Colonic mucosa (tissue), 4 donors: ENCODE data around the gene ISOC1. TPM values are rescaled to one million over a fixed set of nuclear protein-coding genes. Genes with fewer than 3 reads are reported as not detected.

Experiments
- DNase-seq: peaks from one replicate; pipeline ENCODE4 v3.0.0-alpha.2; 2020
- H3K27ac ChIP-seq: fragments of 200-600 bp; one replicate; pipeline ENCODE4 v1.8.0; 2021
- H3K27me3 ChIP-seq: fragments of 200-600 bp; one replicate; pipeline ENCODE4 v1.8.0; 2021
- H3K36me3 ChIP-seq: fragments of 200-600 bp; one replicate; pipeline ENCODE4 v1.8.0; 2021
- H3K4me1 ChIP-seq: fragments of 200-600 bp; one replicate; pipeline ENCODE4 v1.8.0; 2021; ENCODE audit warnings: mild to moderate bottlenecking
- H3K4me3 ChIP-seq: fragments of 200-600 bp; one replicate; pipeline ENCODE4 v1.8.0; 2021
- H3K9ac ChIP-seq, 2 donors: one replicate each; pipeline ENCODE4 v1.7.0; 2013; ENCODE audit warnings: control low read depth in 2 of 2, low read depth in 2 of 2, low read length in 2 of 2
- H3K9me3 ChIP-seq: fragments of 200-600 bp; one replicate; pipeline ENCODE4 v1.8.0; 2021
- intact Hi-C: fragments of 100-400 bp; cut with DNase I; formaldehyde crosslinking; loops from one replicate; pipeline ENCODE4 v1.14.1; 2022
- total RNA-seq, 2 donors: library from RNA; stranded (reverse); fragmentation: NEBNext Ultra II Directional in 1 of 2; extraction: Animal tissue kit (Norgen Biotek cat#: 25700) in 1 of 2; gene quantifications; one replicate each; pipeline ENCODE4 v1.2.1, GENCODE V29; 2021
- TF ChIP-seq, protein P1 (sequence below): fragments of 200-600 bp; IDR thresholded peaks from one replicate; pipeline ENCODE4 v1.8.0; 2022; ENCODE audit warnings: antibody characterized with exemption, mild to moderate bottlenecking
- donor health status: healthy.
- donor health status: DM: no; HTN: no; CAD: no.
- donor health status: DM: no; HTN: no; CAD: no.

ISOC1 gene
- total RNA-seq, 2 donors from 2014 or later = 36.2 to 36.4 TPM

- no peaks in the 10 kb centered on the region for H3K36me3 ChIP-seq
- H3K27ac ChIP-seq = no peak overlapping the region
- no peaks in the 10 kb centered on the region for H3K9me3 ChIP-seq
- H3K4me3 ChIP-seq = no peak overlapping the region
- no peaks in the 10 kb centered on the region for H3K4me1 ChIP-seq
- DNase-seq = no peak
- no peaks in the 10 kb centered on the region for H3K27me3 ChIP-seq
- TF ChIP-seq, protein P1, sequence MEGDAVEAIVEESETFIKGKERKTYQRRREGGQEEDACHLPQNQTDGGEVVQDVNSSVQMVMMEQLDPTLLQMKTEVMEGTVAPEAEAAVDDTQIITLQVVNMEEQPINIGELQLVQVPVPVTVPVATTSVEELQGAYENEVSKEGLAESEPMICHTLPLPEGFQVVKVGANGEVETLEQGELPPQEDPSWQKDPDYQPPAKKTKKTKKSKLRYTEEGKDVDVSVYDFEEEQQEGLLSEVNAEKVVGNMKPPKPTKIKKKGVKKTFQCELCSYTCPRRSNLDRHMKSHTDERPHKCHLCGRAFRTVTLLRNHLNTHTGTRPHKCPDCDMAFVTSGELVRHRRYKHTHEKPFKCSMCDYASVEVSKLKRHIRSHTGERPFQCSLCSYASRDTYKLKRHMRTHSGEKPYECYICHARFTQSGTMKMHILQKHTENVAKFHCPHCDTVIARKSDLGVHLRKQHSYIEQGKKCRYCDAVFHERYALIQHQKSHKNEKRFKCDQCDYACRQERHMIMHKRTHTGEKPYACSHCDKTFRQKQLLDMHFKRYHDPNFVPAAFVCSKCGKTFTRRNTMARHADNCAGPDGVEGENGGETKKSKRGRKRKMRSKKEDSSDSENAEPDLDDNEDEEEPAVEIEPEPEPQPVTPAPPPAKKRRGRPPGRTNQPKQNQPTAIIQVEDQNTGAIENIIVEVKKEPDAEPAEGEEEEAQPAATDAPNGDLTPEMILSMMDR = no peak
- no peak overlapping the region for H3K9ac ChIP-seq
- intact Hi-C loops = no loop called here
Measured at GRCh38 chr5:129116797-129117196, 22.2 kb downstream of the ISOC1 start.

GRCh38 chr5:129118405-129118804 is 23.9 kb downstream of the ISOC1 start:
- Histone ChIP-seq H3K27me3 (no peaks in the 10 kb centered on the region), H3K4me1 (no peaks in the 10 kb centered on the region), H3K36me3 (no peaks in the 10 kb centered on the region), H3K9ac (no peak overlapping the region), H3K4me3 (no peak overlapping the region), H3K27ac (no peak overlapping the region), H3K9me3 (no peaks in the 10 kb centered on the region)
- DNase-seq = no peak
- TF ChIP-seq, protein P1 = no peak
- intact Hi-C loops = no loop called here

DNA sequence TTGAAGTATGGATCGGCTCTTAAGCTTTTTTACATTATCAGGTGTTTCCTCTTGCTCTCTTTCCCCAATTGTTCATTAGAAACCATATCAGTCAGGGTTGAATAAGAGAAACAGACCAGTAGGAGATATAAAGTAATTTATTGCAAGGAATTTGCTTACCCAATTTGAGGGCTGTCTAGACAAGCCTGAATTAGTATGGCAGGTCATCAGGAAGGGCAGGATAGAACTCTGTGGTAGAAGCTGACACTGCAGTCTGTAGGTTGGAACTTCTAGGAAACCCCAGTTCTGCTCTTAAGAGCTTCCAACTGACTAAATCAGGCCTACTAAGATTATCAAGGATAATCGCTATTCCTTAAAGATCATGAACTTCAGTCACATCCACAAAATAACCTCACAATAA is 24.3 kb downstream of the ISOC1 start:
- Histone ChIP-seq H3K4me3 (no peak overlapping the region), H3K9ac (no peak overlapping the region), H3K9me3 (no peaks in the 10 kb centered on the region), H3K27me3 (no peaks in the 10 kb centered on the region), H3K27ac (no peak overlapping the region), H3K36me3 (no peaks in the 10 kb centered on the region), H3K4me1 (no peaks in the 10 kb centered on the region)
- intact Hi-C loops = no loop called here
- no peak for DNase-seq
- TF ChIP-seq, protein P1 = no peak

GRCh38 chr5:129120158-129120581 is 25.6 kb downstream of the ISOC1 start:
- Histone ChIP-seq H3K27ac (no peak overlapping the region), H3K4me1 (no peaks in the 10 kb centered on the region), H3K9me3 (no peaks in the 10 kb centered on the region), H3K27me3 (no peaks in the 10 kb centered on the region), H3K36me3 (no peaks in the 10 kb centered on the region), H3K9ac (no peak overlapping the region), H3K4me3 (no peak overlapping the region)
- TF ChIP-seq, protein P1 = no peak
- intact Hi-C loops = loop anchor here (10.0 kb wide), 1 partner anchor 215 kb away; no protein-coding TSS in a partner anchor
- DNase-seq = no peak

DNA sequence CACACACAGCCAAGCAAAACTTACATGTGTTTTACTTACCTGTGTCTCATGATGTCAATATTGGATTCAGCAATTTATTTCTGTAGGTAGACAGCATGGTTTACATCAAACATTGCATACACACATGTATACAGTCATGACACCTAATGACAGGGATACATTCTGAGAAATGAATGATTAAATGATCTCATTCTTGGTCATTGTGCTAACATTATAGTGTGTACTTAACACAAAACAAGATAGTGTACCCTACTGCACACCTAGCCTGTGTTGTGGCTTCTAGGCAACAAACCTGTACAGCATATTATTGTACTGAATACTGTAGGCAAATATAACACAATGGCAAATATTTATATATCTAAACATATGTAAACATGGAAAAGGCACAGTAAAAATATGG is 28.0 kb downstream of the ISOC1 start:
- no peak for DNase-seq

More for the DNA sequence above, 28.0 kb downstream of the ISOC1 start:
- Histone ChIP-seq H3K36me3 (no peaks in the 10 kb centered on the region), H3K27me3 (no peaks in the 10 kb centered on the region), H3K27ac (no peak overlapping the region), H3K4me1 (no peaks in the 10 kb centered on the region), H3K4me3 (no peak overlapping the region), H3K9ac (no peak overlapping the region), H3K9me3 (no peaks in the 10 kb centered on the region)
- intact Hi-C loops = loop anchor here (10.0 kb wide), 1 partner anchor 218 kb away; no protein-coding TSS in a partner anchor
- TF ChIP-seq, protein P1 = no peak
